OCI-LY1 (cell line): ENCODE measurements around the gene CACNA1I.

Source experiments
- H2AFZ ChIP-seq: fragments of 200-600 bp; sonication (generic), shearing (Covaris generic); 2 replicates; pipeline ENCODE4 v1.6.0; 2014; ENCODE audit warnings: antibody characterized with exemption, mild to moderate bottlenecking, low read length
- H3F3A ChIP-seq: fragments of 200-600 bp; sonication (generic), shearing (Covaris generic); 2 replicates; pipeline ENCODE4 v1.6.0; 2014; ENCODE audit warnings: mild to moderate bottlenecking, antibody characterized with exemption, low read length, moderate library complexity; ENCODE audit not compliant: insufficient read depth
- H3K27ac ChIP-seq: fragments of 200-600 bp; sonication (generic); 2 replicates; pipeline ENCODE4 v1.5.1; 2014; ENCODE audit warnings: low read length, mixed run types, mild to moderate bottlenecking, low read depth; ENCODE audit not compliant: poor library complexity, severe bottlenecking
- H3K27me3 ChIP-seq: fragments of 200-600 bp; sonication (generic); 2 replicates; pipeline ENCODE4 v1.6.0; 2014; ENCODE audit warnings: antibody characterized with exemption, mild to moderate bottlenecking, low read length, moderate library complexity; ENCODE audit not compliant: insufficient read depth
- H3K36me3 ChIP-seq: fragments of 200-600 bp; sonication (generic); 2 replicates; pipeline ENCODE4 v1.6.1; 2014; ENCODE audit warnings: mild to moderate bottlenecking, antibody characterized with exemption, low read length, moderate library complexity, mixed read lengths; ENCODE audit not compliant: insufficient read depth
- H3K4me1 ChIP-seq: fragments of 200-600 bp; sonication (generic); 2 replicates; pipeline ENCODE4 v1.5.1; 2014; ENCODE audit warnings: mild to moderate bottlenecking, low read length, moderate library complexity; ENCODE audit not compliant: insufficient read depth, severe bottlenecking
- H3K4me2 ChIP-seq: fragments of 200-600 bp; sonication (generic), shearing (Covaris generic); 2 replicates; pipeline ENCODE4 v1.6.1; 2014; ENCODE audit warnings: low read length
- H3K4me3 ChIP-seq: fragments of 200-600 bp; sonication (generic); 2 replicates; pipeline ENCODE4 v1.5.1; 2014; ENCODE audit warnings: low read length, low read depth, mild to moderate bottlenecking, mixed read lengths; ENCODE audit not compliant: poor library complexity, severe bottlenecking
- H3K79me2 ChIP-seq: fragments of 200-600 bp; shearing (Covaris generic); 2 replicates; pipeline ENCODE4 v1.6.1; 2016; ENCODE audit warnings: mixed run types, low read length, mixed read lengths; ENCODE audit not compliant: insufficient read depth
- H3K9ac ChIP-seq: fragments of 200-600 bp; sonication (generic), shearing (Covaris generic); 2 replicates; pipeline ENCODE4 v1.6.1; 2014; ENCODE audit warnings: mild to moderate bottlenecking, low read length, mixed read lengths
- H3K9me2 ChIP-seq: fragments of 200-600 bp; sonication (generic), shearing (Covaris generic); 2 replicates; pipeline ENCODE4 v1.6.1; 2014; ENCODE audit warnings: low read depth, mild to moderate bottlenecking, low read length, mixed read lengths
- H3K9me3 ChIP-seq: fragments of 200-600 bp; shearing (Covaris generic); 2 replicates; pipeline ENCODE4 v1.6.1; 2014; ENCODE audit warnings: low read length, mixed read lengths
- H4K20me1 ChIP-seq: fragments of 200-600 bp; sonication (generic), shearing (Covaris generic); 2 replicates; pipeline ENCODE4 v1.6.0; 2016; ENCODE audit warnings: mild to moderate bottlenecking, low read length; ENCODE audit not compliant: insufficient read depth
- CTCF ChIP-seq: fragments of 200-600 bp; sonication (generic), shearing (Covaris generic); IDR thresholded peaks from 2 replicates; pipeline ENCODE4 v1.5.1; 2017; ENCODE audit warnings: mild to moderate bottlenecking, antibody characterized with exemption, low read length, moderate library complexity, mixed read lengths
- EZH2 ChIP-seq: fragments of 200-600 bp; sonication (generic), shearing (Covaris generic); IDR thresholded peaks from 2 replicates; pipeline ENCODE4 v1.8.0; 2017; ENCODE audit warnings: borderline replicate concordance, mixed run types, mild to moderate bottlenecking, antibody characterized with exemption, low read length, moderate library complexity, mixed read lengths

Gene CACNA1I

GRCh38 chr22:39725351-39726035 is 154.9 kb downstream of the CACNA1I start:
- H3K79me2 ChIP-seq, result no peaks in the 10 kb centered on the region
- no peaks in the 10 kb centered on the region for H3K36me3 ChIP-seq
- H2AFZ ChIP-seq, result no peak overlapping the region
- no peaks in the 10 kb centered on the region for H3K9me3 ChIP-seq
- no peaks in the 10 kb centered on the region for H3K9me2 ChIP-seq
- H3K4me2 ChIP-seq, result no peak overlapping the region
- no peaks in the 10 kb centered on the region for H3F3A ChIP-seq
- TF ChIP-seq CTCF (no peak), EZH2 (no peak)
- H3K27me3 ChIP-seq, result peaks cover 8% of the 10 kb centered on the region
- no peaks in the 10 kb centered on the region for H4K20me1 ChIP-seq
- no peak overlapping the region for H3K4me3 ChIP-seq
- no peaks in the 10 kb centered on the region for H3K4me1 ChIP-seq
- H3K27ac ChIP-seq, result no peak overlapping the region
- no peak overlapping the region for H3K9ac ChIP-seq

- Histone ChIP-seq H3K4me3 (no peak overlapping the region), H3K27ac (no peak overlapping the region), H3K36me3 (no peaks in the 10 kb centered on the region), H3K79me2 (no peaks in the 10 kb centered on the region), H3K9me2 (no peaks in the 10 kb centered on the region), H4K20me1 (no peaks in the 10 kb centered on the region), H3K4me2 (no peak overlapping the region), H2AFZ (no peak overlapping the region), H3K9me3 (no peaks in the 10 kb centered on the region), H3K9ac (no peak overlapping the region), H3F3A (no peaks in the 10 kb centered on the region), H3K4me1 (no peaks in the 10 kb centered on the region), H3K27me3 (peaks cover 8% of the 10 kb centered on the region)
- TF ChIP-seq EZH2 (no peak), CTCF (no peak)
Observed at GRCh38 chr22:39727541-39727940, 157.0 kb downstream of the CACNA1I start.

GRCh38 chr22:39728236-39728860 is 157.8 kb downstream of the CACNA1I start:
- no peaks in the 10 kb centered on the region for H3K4me1 ChIP-seq
- H3K79me2 ChIP-seq, result no peaks in the 10 kb centered on the region
- no peaks in the 10 kb centered on the region for H3K36me3 ChIP-seq
- no peak overlapping the region for H3K4me3 ChIP-seq
- TF ChIP-seq CTCF (no peak), EZH2 (no peak)
- no peak overlapping the region for H3K4me2 ChIP-seq
- H3K9ac ChIP-seq, result no peak overlapping the region
- H3K9me3 ChIP-seq, result no peaks in the 10 kb centered on the region
- no peaks in the 10 kb centered on the region for H4K20me1 ChIP-seq
- no peaks in the 10 kb centered on the region for H3F3A ChIP-seq
- H3K27ac ChIP-seq, result no peak overlapping the region
- H3K9me2 ChIP-seq, result no peaks in the 10 kb centered on the region
- H3K27me3 ChIP-seq, result peaks cover 8% of the 10 kb centered on the region
- no peak overlapping the region for H2AFZ ChIP-seq
